ENCODE results near the gene KCNIP3.
A peak's percentile ranks its signal among the peaks of the same experiment; 100 is the strongest.

KCNIP3 gene

GRCh38 chr2:95313296-95314131, 16.4 kb downstream of the KCNIP3 start:
- no peaks in the 10 kb centered on the region for H3K36me3 ChIP-seq (ENCODE audit: control insufficient read depth, insufficient read depth, low read length)
- H3K4me3 ChIP-seq (replicated peaks; ENCODE audit: low read depth, low read length): no peak overlapping the region
- no peak for DNase-seq (ENCODE audit: extremely low read depth, insufficient read length)
- TF ChIP-seq CTCF (IDR thresholded peaks at IDR 0.05; ENCODE audit: insufficient read depth, low read length, poor library complexity, severe bottlenecking): no peak
- H3K27me3 ChIP-seq (replicated peaks; ENCODE audit: control insufficient read depth, insufficient read depth, low read length): no peaks in the 10 kb centered on the region; the same call in none of the 2 replicates

GRCh38 chr2:95314598-95314963, 17.4 kb downstream of the KCNIP3 start:
- no peak for DNase-seq (ENCODE audit: extremely low read depth, insufficient read length)
- no peak for TF ChIP-seq CTCF (IDR thresholded peaks at IDR 0.05; ENCODE audit: insufficient read depth, low read length, poor library complexity, severe bottlenecking)
- Histone ChIP-seq H3K27me3 (replicated peaks; ENCODE audit: control insufficient read depth, insufficient read depth, low read length) (no peaks in the 10 kb centered on the region; the same call in none of the 2 replicates), H3K36me3 (ENCODE audit: control insufficient read depth, insufficient read depth, low read length) (no peaks in the 10 kb centered on the region), H3K4me3 (replicated peaks; ENCODE audit: low read depth, low read length) (no peak overlapping the region)

GRCh38 chr2:95314964-95315611, 17.9 kb downstream of the KCNIP3 start:
- Histone ChIP-seq H3K4me3 (replicated peaks; ENCODE audit: low read depth, low read length) (no peak overlapping the region), H3K27me3 (replicated peaks; ENCODE audit: control insufficient read depth, insufficient read depth, low read length) (no peaks in the 10 kb centered on the region; the same call in none of the 2 replicates), H3K36me3 (ENCODE audit: control insufficient read depth, insufficient read depth, low read length) (no peaks in the 10 kb centered on the region)
- DNase-seq (ENCODE audit: extremely low read depth, insufficient read length): no peak
- peak; percentile 60 for TF ChIP-seq CTCF (IDR thresholded peaks at IDR 0.05; ENCODE audit: insufficient read depth, low read length, poor library complexity, severe bottlenecking)

GRCh38 chr2:95315801-95316411, 18.8 kb downstream of the KCNIP3 start:
- Histone ChIP-seq H3K36me3 (ENCODE audit: control insufficient read depth, insufficient read depth, low read length) (no peaks in the 10 kb centered on the region), H3K27me3 (replicated peaks; ENCODE audit: control insufficient read depth, insufficient read depth, low read length) (no peaks in the 10 kb centered on the region; the same call in none of the 2 replicates), H3K4me3 (replicated peaks; ENCODE audit: low read depth, low read length) (no peak overlapping the region)
- DNase-seq (ENCODE audit: extremely low read depth, insufficient read length): no peak
- TF ChIP-seq CTCF (IDR thresholded peaks at IDR 0.05; ENCODE audit: insufficient read depth, low read length, poor library complexity, severe bottlenecking): no peak

GRCh38 chr2:95316466-95317122, 19.4 kb downstream of the KCNIP3 start:
- TF ChIP-seq CTCF (IDR thresholded peaks at IDR 0.05; ENCODE audit: insufficient read depth, low read length, poor library complexity, severe bottlenecking): no peak
- Histone ChIP-seq H3K27me3 (replicated peaks; ENCODE audit: control insufficient read depth, insufficient read depth, low read length) (no peaks in the 10 kb centered on the region; the same call in 1 of the 2 replicates), H3K36me3 (ENCODE audit: control insufficient read depth, insufficient read depth, low read length) (no peaks in the 10 kb centered on the region), H3K4me3 (replicated peaks; ENCODE audit: low read depth, low read length) (no peak overlapping the region)
- no peak for DNase-seq (ENCODE audit: extremely low read depth, insufficient read length)
